Measurements from ENCODE around the gene SSR1.

Gene SSR1

DNA sequence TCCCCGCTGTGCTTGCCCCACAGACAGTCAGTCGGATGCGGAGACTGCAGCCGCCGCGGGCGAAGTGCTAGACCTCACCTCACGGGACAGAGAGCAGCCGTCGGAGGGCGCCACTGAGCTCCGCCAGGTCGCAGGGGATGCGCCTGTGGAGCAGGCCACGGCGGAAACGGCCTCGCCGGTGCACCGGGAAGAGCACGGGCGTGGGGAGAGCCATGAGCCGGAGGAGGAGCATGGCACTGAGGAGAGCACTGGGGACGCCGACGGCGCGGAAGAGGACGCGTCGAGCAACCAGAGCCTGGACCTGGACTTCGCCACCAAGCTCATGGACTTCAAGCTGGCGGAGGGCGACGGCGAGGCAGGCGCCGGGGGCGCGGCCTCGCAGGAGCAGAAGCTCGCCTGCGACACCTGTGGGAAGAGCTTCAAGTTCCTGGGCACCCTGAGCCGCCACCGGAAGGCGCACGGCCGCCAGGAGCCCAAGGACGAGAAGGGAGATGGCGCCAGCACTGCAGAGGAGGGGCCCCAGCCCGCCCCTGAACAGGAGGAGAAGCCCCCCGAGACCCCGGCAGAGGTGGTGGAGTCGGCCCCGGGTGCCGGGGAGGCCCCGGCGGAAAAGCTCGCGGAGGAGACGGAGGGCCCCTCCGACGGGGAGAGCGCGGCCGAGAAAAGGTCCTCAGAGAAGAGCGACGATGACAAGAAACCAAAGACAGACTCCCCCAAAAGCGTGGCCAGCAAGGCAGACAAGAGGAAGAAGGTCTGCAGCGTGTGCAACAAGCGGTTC is 66.4 kb downstream of the SSR1 start:
- TF ChIP-seq TAF1 (IDR thresholded peaks at IDR 0.05; ENCODE audit: borderline replicate concordance, insufficient read depth, low read length) (no peak), SIN3A (IDR thresholded peaks at IDR 0.05; ENCODE audit: borderline replicate concordance, insufficient read depth, low read length) (no peak), POLR2AphosphoS5 (IDR thresholded peaks at IDR 0.05; ENCODE audit: low read depth, low read length) (no peak), FOXP2 (optimal IDR thresholded peaks at IDR 0.05; ENCODE audit: borderline replicate concordance, extremely low read depth, extremely low read length, insufficient read depth) (no peak), REST (IDR thresholded peaks at IDR 0.05; ENCODE audit: insufficient read depth in 1 of 2, low read depth in 2 of 2, low read length in 2 of 2) (no peak)

- no peak for TF ChIP-seq FOXP2 (optimal IDR thresholded peaks at IDR 0.05; ENCODE audit: borderline replicate concordance, extremely low read depth, extremely low read length, insufficient read depth)
- no peak for TF ChIP-seq POLR2AphosphoS5 (IDR thresholded peaks at IDR 0.05; ENCODE audit: low read depth, low read length)
- no peak for TF ChIP-seq TAF1 (IDR thresholded peaks at IDR 0.05; ENCODE audit: borderline replicate concordance, insufficient read depth, low read length)
- TF ChIP-seq REST (IDR thresholded peaks at IDR 0.05; ENCODE audit: insufficient read depth in 1 of 2, low read depth in 2 of 2, low read length in 2 of 2), result no peak
- no peak for TF ChIP-seq SIN3A (IDR thresholded peaks at IDR 0.05; ENCODE audit: borderline replicate concordance, insufficient read depth, low read length)
These were observed 67.2 kb downstream of the SSR1 start for GRCh38 chr6:7245668-7246393.

- no peak for TF ChIP-seq SIN3A (IDR thresholded peaks at IDR 0.05; ENCODE audit: borderline replicate concordance, insufficient read depth, low read length)
- no peak for TF ChIP-seq TAF1 (IDR thresholded peaks at IDR 0.05; ENCODE audit: borderline replicate concordance, insufficient read depth, low read length)
- no peak for TF ChIP-seq FOXP2 (optimal IDR thresholded peaks at IDR 0.05; ENCODE audit: borderline replicate concordance, extremely low read depth, extremely low read length, insufficient read depth)
- TF ChIP-seq REST (IDR thresholded peaks at IDR 0.05; ENCODE audit: insufficient read depth in 1 of 2, low read depth in 2 of 2, low read length in 2 of 2), result no peak
- no peak for TF ChIP-seq POLR2AphosphoS5 (IDR thresholded peaks at IDR 0.05; ENCODE audit: low read depth, low read length)
These were observed 69.6 kb downstream of the SSR1 start for GRCh38 chr6:7243179-7243981.

GRCh38 chr6:7242835-7243178 is 70.2 kb downstream of the SSR1 start:
- TF ChIP-seq POLR2AphosphoS5 (IDR thresholded peaks at IDR 0.05; ENCODE audit: low read depth, low read length), result no peak
- no peak for TF ChIP-seq REST (IDR thresholded peaks at IDR 0.05; ENCODE audit: insufficient read depth in 1 of 2, low read depth in 2 of 2, low read length in 2 of 2)
- TF ChIP-seq TAF1 (IDR thresholded peaks at IDR 0.05; ENCODE audit: borderline replicate concordance, insufficient read depth, low read length), result no peak
- no peak for TF ChIP-seq FOXP2 (optimal IDR thresholded peaks at IDR 0.05; ENCODE audit: borderline replicate concordance, extremely low read depth, extremely low read length, insufficient read depth)
- no peak for TF ChIP-seq SIN3A (IDR thresholded peaks at IDR 0.05; ENCODE audit: borderline replicate concordance, insufficient read depth, low read length)

All from PFSK-1 (cell line).